Breast epithelium (tissue), 4 donors: ENCODE results near the gene ATP9B. TPM values are rescaled to one million over a fixed set of nuclear protein-coding genes. Genes with fewer than 3 reads are reported as not detected.

ENCODE experiments used
- DNase-seq, 2 donors: peaks; one replicate each; pipeline ENCODE4 v3.0.0-alpha.2; 2019; ENCODE audit warnings: low spot score in 2 of 2
- H3K27ac ChIP-seq, 2 donors: fragments of 200-600 bp; sonication (generic) in 1 of 2; one replicate each; pipeline ENCODE4 v1.5.1; 2016 to 2019; ENCODE audit warnings: mild to moderate bottlenecking in 1 of 2
- H3K27me3 ChIP-seq, 2 donors: fragments of 200-600 bp; sonication (generic) in 1 of 2; one replicate each; pipeline versions ENCODE4 v1.5.1 to v1.6.0; 2017 to 2019; ENCODE audit warnings: control low read depth in 1 of 2, mild to moderate bottlenecking in 1 of 2
- H3K36me3 ChIP-seq: fragments of 200-600 bp; one replicate; pipeline ENCODE4 v1.5.1; 2019
- H3K4me1 ChIP-seq, 2 donors: fragments of 200-600 bp; sonication (generic); one replicate each; pipeline ENCODE4 v1.5.1; 2016 to 2019; ENCODE audit warnings: control low read depth in 1 of 2
- H3K4me3 ChIP-seq, 3 donors: fragments of 200-600 bp; sonication (generic); 1 replicate in 2 of 3; 2 replicates in 1 of 3; pipeline ENCODE4 v1.5.1; 2016 to 2019; ENCODE audit warnings: mild to moderate bottlenecking in 3 of 3, moderate library complexity in 2 of 3
- H3K9me3 ChIP-seq, 2 donors: fragments of 200-600 bp; sonication (generic) in 1 of 2; one replicate each; pipeline ENCODE4 v1.5.1; 2016 to 2019; ENCODE audit warnings: control low read depth in 1 of 2
- POLR2A ChIP-seq: fragments of 450-650 bp; IDR thresholded peaks from one replicate; pipeline ENCODE4 v1.6.1; 2016; ENCODE audit warnings: antibody characterized with exemption, mild to moderate bottlenecking, moderate library complexity
- POLR2AphosphoS5 ChIP-seq, 3 donors: sonication (generic); formaldehyde crosslinking; IDR thresholded peaks; one replicate each; pipeline ENCODE4 v1.6.1; 2017; ENCODE audit warnings: antibody characterized with exemption in 3 of 3
- intact Hi-C: fragments of 100-400 bp; cut with DNase I; formaldehyde crosslinking; loops from one replicate; pipeline ENCODE4 v1.15.1; 2023; ENCODE audit warnings: low total_unique reads
- total RNA-seq, 3 donors: library from RNA; depleted of rRNA; stranded (reverse); fragments of >200 nt; gene quantifications; one replicate each; pipeline ENCODE4 v1.1.0, GENCODE V29; 2016
- TF ChIP-seq, protein P1 (sequence below), 3 donors: fragments of 450-650 bp; IDR thresholded peaks; one replicate each; pipeline ENCODE4 v1.5.1; 2016 to 2017; ENCODE audit warnings: antibody characterized with exemption in 3 of 3, mild to moderate bottlenecking in 3 of 3, moderate library complexity in 3 of 3

The ATP9B gene
- total RNA-seq, 3 donors from 2014 or later, result 42.1 to 55.9 (median 54.4) TPM

DNA sequence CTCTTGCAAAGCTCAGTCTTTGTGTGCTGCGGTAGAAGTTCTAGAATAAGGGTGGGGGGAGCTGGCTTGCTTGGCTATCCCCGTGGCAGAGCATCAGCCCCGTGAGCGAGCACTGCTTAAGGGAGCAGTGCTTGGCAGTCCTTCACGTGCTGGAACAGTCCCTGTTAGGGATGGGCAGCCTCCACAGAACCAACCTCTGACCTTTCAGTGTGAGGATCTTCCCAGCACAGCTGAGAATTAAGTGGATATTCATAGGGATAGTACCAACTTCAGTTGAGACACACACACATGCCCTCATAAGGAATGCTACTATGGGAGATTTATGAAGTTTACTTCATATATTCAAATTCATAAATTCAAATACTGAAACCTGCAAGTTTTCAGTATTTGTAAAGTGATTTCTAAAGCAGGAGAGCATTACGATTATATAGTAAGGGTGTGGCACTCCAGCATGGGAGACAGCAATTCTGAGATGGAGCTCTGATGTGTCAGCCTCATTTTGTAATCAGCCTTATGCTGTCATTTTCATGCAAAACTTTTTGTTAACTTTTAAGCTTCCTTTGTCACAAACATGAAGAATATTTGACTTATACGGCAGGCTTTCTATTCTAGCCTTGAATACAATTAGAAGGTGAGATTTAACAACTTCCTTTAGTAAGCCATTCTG, 39.5 kb downstream of the ATP9B start:
- Histone ChIP-seq H3K4me1 (no peaks in the 10 kb centered on the region), H3K9me3 (no peaks in the 10 kb centered on the region), H3K36me3 (no peaks in the 10 kb centered on the region), H3K27me3 (no peaks in the 10 kb centered on the region), H3K4me3 (no peak overlapping the region), H3K27ac (no peak overlapping the region)
- DNase-seq, result no peak
- TF ChIP-seq POLR2AphosphoS5 (IDR thresholded peaks at IDR 0.05), result no peak
- TF ChIP-seq, protein P1, sequence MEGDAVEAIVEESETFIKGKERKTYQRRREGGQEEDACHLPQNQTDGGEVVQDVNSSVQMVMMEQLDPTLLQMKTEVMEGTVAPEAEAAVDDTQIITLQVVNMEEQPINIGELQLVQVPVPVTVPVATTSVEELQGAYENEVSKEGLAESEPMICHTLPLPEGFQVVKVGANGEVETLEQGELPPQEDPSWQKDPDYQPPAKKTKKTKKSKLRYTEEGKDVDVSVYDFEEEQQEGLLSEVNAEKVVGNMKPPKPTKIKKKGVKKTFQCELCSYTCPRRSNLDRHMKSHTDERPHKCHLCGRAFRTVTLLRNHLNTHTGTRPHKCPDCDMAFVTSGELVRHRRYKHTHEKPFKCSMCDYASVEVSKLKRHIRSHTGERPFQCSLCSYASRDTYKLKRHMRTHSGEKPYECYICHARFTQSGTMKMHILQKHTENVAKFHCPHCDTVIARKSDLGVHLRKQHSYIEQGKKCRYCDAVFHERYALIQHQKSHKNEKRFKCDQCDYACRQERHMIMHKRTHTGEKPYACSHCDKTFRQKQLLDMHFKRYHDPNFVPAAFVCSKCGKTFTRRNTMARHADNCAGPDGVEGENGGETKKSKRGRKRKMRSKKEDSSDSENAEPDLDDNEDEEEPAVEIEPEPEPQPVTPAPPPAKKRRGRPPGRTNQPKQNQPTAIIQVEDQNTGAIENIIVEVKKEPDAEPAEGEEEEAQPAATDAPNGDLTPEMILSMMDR (IDR thresholded peaks at IDR 0.05), result no peak
- no peak for TF ChIP-seq POLR2A
- intact Hi-C loops, result no loop called here

DNA sequence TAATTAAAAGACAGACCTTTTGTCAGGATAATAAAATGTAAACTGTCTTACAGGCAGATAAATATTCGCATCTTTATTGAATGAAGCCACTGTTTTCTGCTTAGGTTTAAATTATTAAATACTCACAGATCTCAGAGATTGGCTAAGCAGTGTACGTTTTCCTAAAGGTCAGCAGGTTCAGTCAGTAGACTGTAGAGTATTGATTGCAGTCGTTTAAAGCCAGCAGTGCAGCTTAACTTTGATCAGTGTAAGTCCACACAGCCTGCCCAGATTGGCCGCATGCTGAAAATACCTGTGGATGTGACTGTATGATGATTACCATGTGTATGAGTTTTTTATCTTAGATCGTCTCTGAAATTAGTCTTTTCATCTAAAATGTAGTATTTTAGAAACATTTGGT, 42.3 kb downstream of the ATP9B start:
- Histone ChIP-seq H3K27ac (no peak overlapping the region), H3K27me3 (no peaks in the 10 kb centered on the region), H3K4me1 (no peaks in the 10 kb centered on the region), H3K4me3 (no peak overlapping the region), H3K36me3 (no peaks in the 10 kb centered on the region), H3K9me3 (no peaks in the 10 kb centered on the region)
- DNase-seq, result no peak
- TF ChIP-seq POLR2A (no peak), POLR2AphosphoS5 (IDR thresholded peaks at IDR 0.05) (no peak)
- TF ChIP-seq, protein P1 (IDR thresholded peaks at IDR 0.05), result no peak
- intact Hi-C loops, result no loop called here

DNA sequence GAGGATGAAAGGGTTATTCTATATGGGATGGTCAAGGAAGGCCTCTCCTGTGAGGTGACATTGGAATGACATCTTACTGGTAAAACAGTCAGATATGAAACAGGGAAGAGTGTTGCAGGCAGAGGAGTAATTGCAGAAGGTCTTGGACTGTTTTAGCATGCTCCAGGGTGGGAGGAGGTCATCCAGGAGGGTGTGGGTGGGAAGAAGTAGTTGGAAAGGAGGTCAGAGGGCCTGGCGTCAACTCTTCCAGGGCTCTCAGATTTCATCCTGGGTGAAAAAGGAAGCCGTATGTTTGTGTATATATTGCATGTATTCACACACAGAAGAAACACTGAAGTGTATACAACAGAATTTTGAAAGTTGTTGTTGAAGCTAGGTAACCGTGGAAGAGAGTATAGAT, 48.2 kb downstream of the ATP9B start:
- H3K27me3 ChIP-seq, result no peaks in the 10 kb centered on the region
- no peaks in the 10 kb centered on the region for H3K4me1 ChIP-seq
- H3K36me3 ChIP-seq, result no peaks in the 10 kb centered on the region
- intact Hi-C loops, result no loop called here
- no peak overlapping the region for H3K27ac ChIP-seq
- TF ChIP-seq, protein P1 (IDR thresholded peaks at IDR 0.05), result no peak
- TF ChIP-seq POLR2A, result no peak
- TF ChIP-seq POLR2AphosphoS5 (IDR thresholded peaks at IDR 0.05), result no peak
- DNase-seq, result no peak
- no peak overlapping the region for H3K4me3 ChIP-seq
- H3K9me3 ChIP-seq, result no peaks in the 10 kb centered on the region

GRCh38 chr18:79117788-79118187, 48.6 kb downstream of the ATP9B start:
- Histone ChIP-seq H3K27me3 (no peaks in the 10 kb centered on the region), H3K4me1 (no peaks in the 10 kb centered on the region), H3K27ac (no peak overlapping the region), H3K4me3 (no peak overlapping the region), H3K36me3 (no peaks in the 10 kb centered on the region), H3K9me3 (no peaks in the 10 kb centered on the region)
- DNase-seq, result no peak
- TF ChIP-seq, protein P1 (IDR thresholded peaks at IDR 0.05), result no peak
- TF ChIP-seq POLR2AphosphoS5 (IDR thresholded peaks at IDR 0.05), result no peak
- no peak for TF ChIP-seq POLR2A
- intact Hi-C loops, result no loop called here

- DNase-seq, result no peak
- Histone ChIP-seq H3K36me3 (no peaks in the 10 kb centered on the region), H3K27me3 (no peaks in the 10 kb centered on the region), H3K4me3 (no peak overlapping the region), H3K9me3 (no peaks in the 10 kb centered on the region), H3K27ac (no peak overlapping the region), H3K4me1 (no peaks in the 10 kb centered on the region)
- TF ChIP-seq POLR2A, result no peak
- no peak for TF ChIP-seq POLR2AphosphoS5 (IDR thresholded peaks at IDR 0.05)
- TF ChIP-seq, protein P1 (IDR thresholded peaks at IDR 0.05), result no peak
- intact Hi-C loops, result no loop called here
Measured at GRCh38 chr18:79118797-79119196, 49.6 kb downstream of the ATP9B start.
